Testis (tissue), 2 donors: ENCODE measurements around the gene EVC2.

Experiments
- CTCF ChIP-seq, 3 experiments: fragments of 450-650 bp in 2 of 3; fragments of 200-600 bp in 1 of 3; sonication (generic) in 1 of 3; IDR thresholded peaks; one replicate each; pipeline ENCODE4 v1.5.1; 2016 to 2019; ENCODE audit warnings: antibody characterized with exemption in 3 of 3, mild to moderate bottlenecking in 2 of 3, moderate library complexity in 1 of 3
- POLR2A ChIP-seq: fragments of 450-650 bp; IDR thresholded peaks from one replicate; pipeline ENCODE4 v1.6.1; 2017; ENCODE audit warnings: antibody characterized with exemption, mild to moderate bottlenecking, moderate library complexity

- TF ChIP-seq CTCF (IDR thresholded peaks at IDR 0.05) (no peak), POLR2A (no peak)
These were observed 49.2 kb upstream of the EVC2 start for GRCh38 chr4:5757536-5757935.
